HL-60 (cell line): ENCODE measurements around the gene RUSC1.

Experiments
- DNase-seq, 2 experiments: peaks; one replicate each; pipeline ENCODE4 v3.0.0-alpha.2; 2010 to 2020; ENCODE audit warnings: low read depth in 1 of 2, low spot score in 1 of 2
- H3K27ac ChIP-seq: fragments of 250-450 bp; sonication (Bioruptor Pico); replicated peaks from 2 replicates; pipeline ENCODE4 v1.5.1; 2020; ENCODE audit warnings: mild to moderate bottlenecking, moderate library complexity
- H3K27me3 ChIP-seq: fragments of 250-450 bp; sonication (Bioruptor Pico); 2 replicates; pipeline ENCODE4 v1.5.1; 2021; ENCODE audit warnings: mild to moderate bottlenecking, moderate library complexity; ENCODE audit not compliant: insufficient read depth, poor library complexity, severe bottlenecking
- H3K4me3 ChIP-seq: replicated peaks from 2 replicates; pipeline ENCODE4 v1.5.1; 2011; ENCODE audit warnings: mild to moderate bottlenecking, control low read depth, low read length; ENCODE audit not compliant: insufficient read depth
- GABPA ChIP-seq: IDR thresholded peaks from 2 replicates; pipeline ENCODE4 v1.6.1; 2012; ENCODE audit warnings: low read depth
- POLR2AphosphoS5 ChIP-seq: IDR thresholded peaks from 2 replicates; pipeline ENCODE4 v1.6.1; 2012; ENCODE audit warnings: low read depth
- SPI1 ChIP-seq: IDR thresholded peaks from 2 replicates; pipeline ENCODE4 v1.6.1; 2012; ENCODE audit warnings: low read depth, mild to moderate bottlenecking, borderline replicate concordance
- TF ChIP-seq, protein P1 (sequence below): IDR thresholded peaks from one replicate; pipeline ENCODE4 v1.5.1; 2011; ENCODE audit warnings: low read length, control low read depth, inconsistent platforms; ENCODE audit not compliant: insufficient read depth
- TF ChIP-seq, protein P2 (sequence below): IDR thresholded peaks from 2 replicates; pipeline ENCODE4 v1.6.1; 2012; ENCODE audit warnings: low read depth; ENCODE audit not compliant: insufficient replicate concordance

The RUSC1 gene

DNA sequence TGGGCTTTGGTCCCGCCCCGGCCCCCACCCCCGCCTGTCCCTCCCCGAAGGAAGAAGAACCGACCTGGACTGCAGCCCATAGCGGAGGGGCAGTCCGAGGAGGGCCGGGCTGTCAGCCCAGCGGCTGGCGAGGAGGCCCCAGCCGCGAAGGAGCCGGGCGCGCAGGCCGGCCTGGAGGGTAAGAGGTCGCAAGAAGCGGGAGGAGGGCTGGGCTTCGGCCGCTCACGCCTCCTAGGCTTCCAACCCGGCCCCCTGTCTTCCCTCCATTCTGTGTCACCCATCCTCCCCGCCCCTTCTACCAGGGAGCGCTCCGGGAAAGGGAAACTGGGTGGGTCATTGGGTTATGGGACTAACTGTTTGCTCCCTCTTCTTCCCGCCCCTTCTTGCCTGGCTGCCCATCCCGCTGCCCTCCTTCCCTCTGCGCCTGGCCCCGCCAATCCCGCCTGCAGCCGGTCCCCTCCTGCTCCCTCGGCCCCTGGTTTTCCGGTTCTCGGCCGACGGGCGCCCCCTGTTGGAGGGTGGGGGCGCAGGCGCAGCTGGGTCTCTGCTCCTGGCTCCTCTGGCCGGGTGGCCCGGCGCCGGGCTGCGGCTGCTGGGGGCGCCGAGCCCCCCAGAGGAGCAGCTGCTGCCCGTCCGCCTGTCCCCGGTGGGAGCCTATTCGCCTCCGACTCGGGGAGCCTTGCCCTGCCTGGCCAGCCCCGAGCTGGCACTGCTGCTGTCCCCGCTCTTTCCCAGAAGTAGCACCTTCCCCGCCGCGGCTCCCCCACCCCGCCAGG, 2.4 kb downstream of the RUSC1 start:
- peak; percentile 64 to 80 for DNase-seq
- H3K27ac ChIP-seq = peak overlapping the region; percentile 87
- peak overlapping the region; percentile 94 for H3K4me3 ChIP-seq
- TF ChIP-seq POLR2AphosphoS5 = no peak
- TF ChIP-seq SPI1 = no peak
- TF ChIP-seq, protein P1, sequence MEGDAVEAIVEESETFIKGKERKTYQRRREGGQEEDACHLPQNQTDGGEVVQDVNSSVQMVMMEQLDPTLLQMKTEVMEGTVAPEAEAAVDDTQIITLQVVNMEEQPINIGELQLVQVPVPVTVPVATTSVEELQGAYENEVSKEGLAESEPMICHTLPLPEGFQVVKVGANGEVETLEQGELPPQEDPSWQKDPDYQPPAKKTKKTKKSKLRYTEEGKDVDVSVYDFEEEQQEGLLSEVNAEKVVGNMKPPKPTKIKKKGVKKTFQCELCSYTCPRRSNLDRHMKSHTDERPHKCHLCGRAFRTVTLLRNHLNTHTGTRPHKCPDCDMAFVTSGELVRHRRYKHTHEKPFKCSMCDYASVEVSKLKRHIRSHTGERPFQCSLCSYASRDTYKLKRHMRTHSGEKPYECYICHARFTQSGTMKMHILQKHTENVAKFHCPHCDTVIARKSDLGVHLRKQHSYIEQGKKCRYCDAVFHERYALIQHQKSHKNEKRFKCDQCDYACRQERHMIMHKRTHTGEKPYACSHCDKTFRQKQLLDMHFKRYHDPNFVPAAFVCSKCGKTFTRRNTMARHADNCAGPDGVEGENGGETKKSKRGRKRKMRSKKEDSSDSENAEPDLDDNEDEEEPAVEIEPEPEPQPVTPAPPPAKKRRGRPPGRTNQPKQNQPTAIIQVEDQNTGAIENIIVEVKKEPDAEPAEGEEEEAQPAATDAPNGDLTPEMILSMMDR = peak; percentile 54
- no peak for TF ChIP-seq GABPA
- H3K27me3 ChIP-seq = no peaks in the 10 kb centered on the region

DNA sequence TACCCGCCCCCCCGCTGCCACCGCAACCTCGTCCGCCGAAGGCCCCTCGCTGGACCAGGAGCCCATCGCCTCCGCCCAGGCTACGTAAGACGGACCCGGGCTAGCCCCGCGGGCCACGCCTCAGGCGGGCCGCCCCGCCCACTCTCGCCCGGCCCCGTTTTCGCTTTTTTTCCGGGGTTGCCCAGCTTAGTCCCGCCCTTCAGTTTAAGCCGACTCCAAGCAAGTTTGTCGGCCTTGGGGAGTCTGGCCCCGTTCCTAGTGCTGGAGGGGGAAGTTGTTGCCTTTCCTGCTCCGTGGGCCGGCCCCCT, 3.0 kb downstream of the RUSC1 start:
- no peaks in the 10 kb centered on the region for H3K27me3 ChIP-seq
- DNase-seq = peak; percentile 71 to 88
- TF ChIP-seq POLR2AphosphoS5 (no peak), GABPA (no peak), SPI1 (no peak)
- TF ChIP-seq, protein P2, sequence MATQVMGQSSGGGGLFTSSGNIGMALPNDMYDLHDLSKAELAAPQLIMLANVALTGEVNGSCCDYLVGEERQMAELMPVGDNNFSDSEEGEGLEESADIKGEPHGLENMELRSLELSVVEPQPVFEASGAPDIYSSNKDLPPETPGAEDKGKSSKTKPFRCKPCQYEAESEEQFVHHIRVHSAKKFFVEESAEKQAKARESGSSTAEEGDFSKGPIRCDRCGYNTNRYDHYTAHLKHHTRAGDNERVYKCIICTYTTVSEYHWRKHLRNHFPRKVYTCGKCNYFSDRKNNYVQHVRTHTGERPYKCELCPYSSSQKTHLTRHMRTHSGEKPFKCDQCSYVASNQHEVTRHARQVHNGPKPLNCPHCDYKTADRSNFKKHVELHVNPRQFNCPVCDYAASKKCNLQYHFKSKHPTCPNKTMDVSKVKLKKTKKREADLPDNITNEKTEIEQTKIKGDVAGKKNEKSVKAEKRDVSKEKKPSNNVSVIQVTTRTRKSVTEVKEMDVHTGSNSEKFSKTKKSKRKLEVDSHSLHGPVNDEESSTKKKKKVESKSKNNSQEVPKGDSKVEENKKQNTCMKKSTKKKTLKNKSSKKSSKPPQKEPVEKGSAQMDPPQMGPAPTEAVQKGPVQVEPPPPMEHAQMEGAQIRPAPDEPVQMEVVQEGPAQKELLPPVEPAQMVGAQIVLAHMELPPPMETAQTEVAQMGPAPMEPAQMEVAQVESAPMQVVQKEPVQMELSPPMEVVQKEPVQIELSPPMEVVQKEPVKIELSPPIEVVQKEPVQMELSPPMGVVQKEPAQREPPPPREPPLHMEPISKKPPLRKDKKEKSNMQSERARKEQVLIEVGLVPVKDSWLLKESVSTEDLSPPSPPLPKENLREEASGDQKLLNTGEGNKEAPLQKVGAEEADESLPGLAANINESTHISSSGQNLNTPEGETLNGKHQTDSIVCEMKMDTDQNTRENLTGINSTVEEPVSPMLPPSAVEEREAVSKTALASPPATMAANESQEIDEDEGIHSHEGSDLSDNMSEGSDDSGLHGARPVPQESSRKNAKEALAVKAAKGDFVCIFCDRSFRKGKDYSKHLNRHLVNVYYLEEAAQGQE = no peak
- TF ChIP-seq, protein P1 = no peak
- H3K4me3 ChIP-seq = peak overlapping the region; percentile 94
- peak overlapping the region; percentile 87 for H3K27ac ChIP-seq

DNA sequence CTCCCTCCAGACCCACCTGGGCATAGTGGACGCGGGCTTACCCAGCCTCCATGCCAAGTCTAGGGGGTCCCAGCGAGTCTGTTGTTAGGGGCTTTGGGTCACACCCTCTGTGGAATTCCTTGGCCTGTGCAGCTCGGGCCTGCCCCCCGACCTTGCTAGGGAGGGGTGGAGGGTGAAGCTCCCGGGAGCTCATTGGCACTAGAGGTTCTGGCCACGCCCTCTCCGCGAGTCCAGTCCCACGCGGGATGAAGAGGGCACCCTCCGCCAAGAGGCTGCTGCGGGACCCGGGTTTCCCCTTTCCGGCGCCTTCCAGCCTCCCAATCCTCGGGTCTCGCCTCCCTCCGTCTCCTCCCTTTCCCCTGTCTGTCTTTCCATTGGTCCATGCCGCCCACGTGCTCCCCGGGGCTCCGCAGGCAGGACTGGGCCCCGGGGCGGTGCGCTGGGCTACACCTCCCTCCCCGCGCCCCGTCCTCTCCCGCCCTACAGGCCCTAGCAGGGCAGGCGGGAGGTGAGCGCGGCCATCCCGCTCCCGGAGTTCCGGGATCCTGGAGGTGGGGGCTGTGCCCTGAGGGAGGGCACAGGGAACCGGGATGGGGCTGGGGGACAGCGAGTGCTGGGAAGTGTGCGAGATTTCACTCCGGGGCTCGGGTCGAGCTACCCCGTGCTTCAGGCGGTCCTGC, 3.5 kb downstream of the RUSC1 start:
- H3K27me3 ChIP-seq = no peaks in the 10 kb centered on the region
- TF ChIP-seq GABPA (no peak), POLR2AphosphoS5 (peak; percentile 49), SPI1 (peak; percentile 60; the same call in 1 of the 2 replicates)
- TF ChIP-seq, protein P2 = no peak
- TF ChIP-seq, protein P1 = no peak
- H3K27ac ChIP-seq = peak overlapping the region; percentile 87
- peak; percentile 97 to 98 for DNase-seq
- H3K4me3 ChIP-seq = peak overlapping the region; percentile 94
